PC-9 (cell line): ENCODE data around the gene RBFOX2. TPM values are rescaled to one million over a fixed set of nuclear protein-coding genes. Genes with fewer than 3 reads are reported as not detected.
A peak's percentile ranks its signal among the peaks of the same experiment; 100 is the strongest.

Source experiments
- BruUV-seq: library from RNA; stranded (reverse); fragments of 400-500 nt; replicated peaks from 2 replicates; lab custom pipeline; 2021; lab: Mats Ljungman, UMichigan
- CTCF ChIA-PET: fragments of 300-600 bp; sonication (Branson Sonifier 250); formaldehyde crosslinking; loops from one replicate; lab custom pipeline; 2022; ENCODE audit warnings: antibody characterized with exemption; lab: Charles Lee
- POLR2A ChIA-PET: fragments of 300-600 bp; sonication (Branson Sonifier 250); formaldehyde crosslinking; loops from one replicate; lab custom pipeline; 2022; ENCODE audit warnings: antibody characterized with exemption; ENCODE audit not compliant: unreplicated experiment; lab: Charles Lee
- DNase-seq, 2 experiments: peaks; one replicate each; pipeline versions ENCODE4 v3.0.0 to v3.0.0-alpha.2; 2015 to 2022; ENCODE audit warnings: mixed read lengths in 1 of 2
- H2AFZ ChIP-seq: fragments of 200-600 bp; sonication (generic); 2 replicates; pipeline ENCODE4 v1.8.1; 2017; ENCODE audit warnings: antibody characterized with exemption
- H3F3A ChIP-seq: fragments of 200-600 bp; sonication (generic); 2 replicates; pipeline ENCODE4 v1.8.1; 2017; ENCODE audit warnings: antibody characterized with exemption, mild to moderate bottlenecking, low read depth; ENCODE audit not compliant: insufficient read depth
- H3K27ac ChIP-seq: fragments of 200-600 bp; sonication (generic); 2 replicates; pipeline ENCODE4 v1.6.1; 2016; ENCODE audit warnings: mixed run types
- H3K27me3 ChIP-seq: fragments of 200-600 bp; sonication (generic); 2 replicates; pipeline ENCODE4 v1.6.1; 2016; ENCODE audit warnings: low read depth, mixed run types; ENCODE audit not compliant: insufficient read depth
- H3K36me3 ChIP-seq: fragments of 200-600 bp; sonication (generic); 2 replicates; pipeline ENCODE4 v1.6.1; 2016; ENCODE audit warnings: low read depth, mixed run types
- H3K4me1 ChIP-seq: fragments of 200-600 bp; sonication (generic); replicated peaks from 2 replicates; pipeline ENCODE4 v1.6.1; 2016; ENCODE audit warnings: mixed run types; ENCODE audit not compliant: insufficient read depth
- H3K4me2 ChIP-seq: fragments of 200-600 bp; sonication (generic); 2 replicates; pipeline ENCODE4 v1.6.1; 2017; ENCODE audit warnings: mixed run types
- H3K4me3 ChIP-seq: fragments of 200-600 bp; sonication (generic); 2 replicates; pipeline ENCODE4 v1.6.1; 2016; ENCODE audit warnings: mixed run types
- H3K79me2 ChIP-seq: fragments of 200-600 bp; sonication (generic); 2 replicates; pipeline ENCODE4 v1.6.1; 2017; ENCODE audit warnings: low read depth, mixed run types
- H3K9me2 ChIP-seq: fragments of 200-600 bp; sonication (generic); 2 replicates; pipeline ENCODE4 v1.8.1; 2017; ENCODE audit warnings: mild to moderate bottlenecking; ENCODE audit not compliant: insufficient read depth
- H3K9me3 ChIP-seq: fragments of 200-600 bp; sonication (generic); 2 replicates; pipeline ENCODE4 v1.8.1; 2016; ENCODE audit warnings: low read depth; ENCODE audit not compliant: insufficient read depth
- H4K20me1 ChIP-seq: fragments of 200-600 bp; sonication (generic); 2 replicates; pipeline ENCODE4 v1.8.1; 2017; ENCODE audit not compliant: insufficient read depth
- EZH2 ChIP-seq: fragments of 200-600 bp; sonication (generic); IDR thresholded peaks from 2 replicates; pipeline ENCODE4 v1.8.0; 2017; ENCODE audit warnings: antibody characterized with exemption, low read depth
- intact Hi-C: fragments of 100-400 bp; cut with micrococcal nuclease; formaldehyde crosslinking; loops from one replicate; pipeline ENCODE4 v1.10.0; 2022; ENCODE audit not compliant: unreplicated experiment
- total RNA-seq: library from RNA; stranded (reverse); gene quantifications from 2 replicates; pipeline ENCODE4 v1.2.3, GENCODE V29; 2021
- TF ChIP-seq, protein P1 (sequence below): fragments of 200-600 bp; sonication (generic); conservative IDR thresholded peaks from 2 replicates; pipeline ENCODE4 v1.6.1; 2017; ENCODE audit warnings: mixed run types, antibody characterized with exemption, mild to moderate bottlenecking, moderate library complexity

RBFOX2 gene
- total RNA-seq, 1 experiment from 2014 or later, result 109 TPM

GRCh38 chr22:35889071-35889470 is 139.6 kb downstream of the RBFOX2 start:
- Histone ChIP-seq H3K4me1 (peaks cover 34% of the 10 kb centered on the region), H3K4me3 (no peak overlapping the region), H3K27ac (no peak overlapping the region), H2AFZ (no peak overlapping the region), H3K9me2 (no peaks in the 10 kb centered on the region), H3K36me3 (peaks cover 11% of the 10 kb centered on the region), H3K4me2 (no peak overlapping the region), H3K79me2 (peaks cover 89% of the 10 kb centered on the region), H4K20me1 (peaks cover 7% of the 10 kb centered on the region), H3F3A (peaks cover 32% of the 10 kb centered on the region; the same call in 1 of the 2 replicates), H3K27me3 (no peaks in the 10 kb centered on the region), H3K9me3 (no peaks in the 10 kb centered on the region; the same call in 1 of the 2 replicates)
- BruUV-seq, result no TSS peak
- CTCF ChIA-PET, result no interaction called here
- TF ChIP-seq, protein P1, sequence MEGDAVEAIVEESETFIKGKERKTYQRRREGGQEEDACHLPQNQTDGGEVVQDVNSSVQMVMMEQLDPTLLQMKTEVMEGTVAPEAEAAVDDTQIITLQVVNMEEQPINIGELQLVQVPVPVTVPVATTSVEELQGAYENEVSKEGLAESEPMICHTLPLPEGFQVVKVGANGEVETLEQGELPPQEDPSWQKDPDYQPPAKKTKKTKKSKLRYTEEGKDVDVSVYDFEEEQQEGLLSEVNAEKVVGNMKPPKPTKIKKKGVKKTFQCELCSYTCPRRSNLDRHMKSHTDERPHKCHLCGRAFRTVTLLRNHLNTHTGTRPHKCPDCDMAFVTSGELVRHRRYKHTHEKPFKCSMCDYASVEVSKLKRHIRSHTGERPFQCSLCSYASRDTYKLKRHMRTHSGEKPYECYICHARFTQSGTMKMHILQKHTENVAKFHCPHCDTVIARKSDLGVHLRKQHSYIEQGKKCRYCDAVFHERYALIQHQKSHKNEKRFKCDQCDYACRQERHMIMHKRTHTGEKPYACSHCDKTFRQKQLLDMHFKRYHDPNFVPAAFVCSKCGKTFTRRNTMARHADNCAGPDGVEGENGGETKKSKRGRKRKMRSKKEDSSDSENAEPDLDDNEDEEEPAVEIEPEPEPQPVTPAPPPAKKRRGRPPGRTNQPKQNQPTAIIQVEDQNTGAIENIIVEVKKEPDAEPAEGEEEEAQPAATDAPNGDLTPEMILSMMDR, result no peak
- TF ChIP-seq EZH2, result no peak
- POLR2A ChIA-PET, result no interaction called here
- no peak for DNase-seq
- intact Hi-C loops, result no loop called here

DNA sequence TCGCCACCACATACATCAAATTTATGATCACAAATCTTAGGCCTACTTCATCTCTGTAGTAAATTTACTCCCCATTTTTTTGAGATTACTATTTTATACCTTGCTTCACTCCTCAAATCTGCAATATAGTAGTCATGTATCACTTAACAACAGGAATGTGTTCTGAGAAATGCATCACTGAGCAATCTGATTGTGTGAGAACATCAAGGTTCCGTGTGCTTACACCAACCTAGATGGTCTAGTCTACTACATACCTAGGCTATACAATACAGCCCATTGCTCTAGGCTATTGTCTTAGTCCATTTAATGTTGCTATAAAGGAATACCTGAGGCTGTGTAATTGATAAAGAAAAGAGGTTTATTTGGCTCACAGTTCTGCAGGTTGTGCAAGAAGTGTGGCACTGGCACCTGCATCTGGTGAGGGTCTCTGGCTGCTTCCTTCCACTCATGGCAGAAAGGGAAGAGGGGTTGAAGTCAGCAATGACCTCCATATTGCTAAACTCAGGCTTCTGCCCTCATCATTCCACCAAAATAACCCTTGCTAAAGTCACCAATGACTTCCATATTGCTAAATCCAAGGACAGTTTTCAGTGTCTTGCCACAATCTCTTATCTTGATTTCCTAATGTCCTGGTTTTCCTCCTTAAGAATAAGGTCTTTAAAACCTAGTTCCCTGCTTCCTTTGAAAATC is 140.3 kb downstream of the RBFOX2 start:
- Histone ChIP-seq H3K4me1 (peaks cover 34% of the 10 kb centered on the region), H3K79me2 (peaks cover 89% of the 10 kb centered on the region)

DNA sequence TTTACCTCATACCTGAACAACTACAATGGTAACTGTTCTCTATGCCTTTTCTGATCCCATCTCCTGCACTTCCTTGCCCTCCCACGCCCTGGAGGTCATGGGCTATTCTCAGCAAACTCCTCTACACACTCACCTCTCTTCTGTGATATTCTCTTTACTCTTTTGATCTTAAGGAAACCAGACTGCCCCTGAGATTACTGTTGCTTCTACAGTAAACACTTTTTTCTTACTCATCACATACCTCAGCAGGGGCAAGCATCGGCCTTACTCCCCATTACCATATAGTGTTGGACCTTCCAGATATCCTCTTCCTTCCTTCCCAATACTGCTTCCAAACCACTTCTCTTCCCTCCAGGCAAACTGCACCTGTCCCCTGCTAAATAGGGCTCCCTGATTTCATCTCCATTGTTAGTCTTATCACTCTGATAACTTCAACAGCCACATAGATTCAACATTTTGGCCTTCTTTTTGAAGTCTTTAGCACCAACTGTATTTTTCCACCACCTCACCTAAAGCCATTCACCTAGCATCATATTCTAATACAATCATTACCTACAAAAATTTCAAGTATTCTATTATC is 141.2 kb downstream of the RBFOX2 start:
- Histone ChIP-seq H3K4me1 (peaks cover 41% of the 10 kb centered on the region), H3K27ac (peak overlapping the region; percentile 43), H4K20me1 (peaks cover 4% of the 10 kb centered on the region; the same call in 1 of the 2 replicates), H3K9me3 (no peaks in the 10 kb centered on the region; the same call in 1 of the 2 replicates), H3K79me2 (peaks cover 89% of the 10 kb centered on the region), H2AFZ (no peak overlapping the region), H3K4me3 (no peak overlapping the region), H3F3A (peaks cover 44% of the 10 kb centered on the region; the same call in 1 of the 2 replicates), H3K27me3 (no peaks in the 10 kb centered on the region), H3K36me3 (peaks cover 11% of the 10 kb centered on the region), H3K9me2 (no peaks in the 10 kb centered on the region), H3K4me2 (peak overlapping the region; percentile 10; the same call in 1 of the 2 replicates)
- intact Hi-C loops, result no loop called here
- ChIA-PET POLR2A (no interaction called here), CTCF (no interaction called here)
- peak in 1 of 2 experiments; percentile 69 for DNase-seq
- BruUV-seq, result no TSS peak
- no peak for TF ChIP-seq EZH2
- TF ChIP-seq, protein P1, result no peak

More for the DNA sequence above, 140.3 kb downstream of the RBFOX2 start:
- Histone ChIP-seq H4K20me1 (peaks cover 9% of the 10 kb centered on the region), H3F3A (peaks cover 35% of the 10 kb centered on the region; the same call in 1 of the 2 replicates), H3K27ac (peak overlapping the region; percentile 43), H3K27me3 (no peaks in the 10 kb centered on the region), H3K36me3 (peaks cover 11% of the 10 kb centered on the region), H3K4me3 (no peak overlapping the region), H3K9me3 (no peaks in the 10 kb centered on the region; the same call in 1 of the 2 replicates), H3K4me2 (peak overlapping the region; percentile 4; the same call in 1 of the 2 replicates), H2AFZ (no peak overlapping the region), H3K9me2 (no peaks in the 10 kb centered on the region)
- CTCF ChIA-PET, result no interaction called here
- no TSS peak for BruUV-seq
- intact Hi-C loops, result no loop called here
- TF ChIP-seq, protein P1, result no peak
- TF ChIP-seq EZH2, result no peak
- peak in 1 of 2 experiments; percentile 51 for DNase-seq
- POLR2A ChIA-PET, result no interaction called here
